Stimulated activated naive B cell treated with anti-CD40 and anti-IgM and Interleukin-4, amounts not matched to agents 10 μg/mL and 1 μg/mL and 100 μg/mL, for 72 hours (primary cell): Measurements from ENCODE around the gene TH.

Experiments
- ATAC-seq, 2 donors: fragments of 150-1000 bp; cut with Tn5 transposase; replicated peaks; 2 replicates each; pipeline ENCODE4 v1.10.0; 2021; ENCODE audit warnings: moderate library complexity in 1 of 2
- DNase-seq: peaks from one replicate; pipeline ENCODE4 v3.0.0; 2021
- H3K27ac Mint-ChIP-seq: one replicate; pipeline ENCODE4 v1.8.0; 2022; ENCODE audit warnings: mild to moderate bottlenecking, mixed read lengths
- H3K27me3 Mint-ChIP-seq, 2 donors: one replicate each; pipeline ENCODE4 v1.8.0; 2022; ENCODE audit warnings: mixed read lengths in 2 of 2
- H3K36me3 Mint-ChIP-seq, 2 donors: one replicate each; pipeline ENCODE4 v1.8.0; 2022; ENCODE audit warnings: mixed read lengths in 2 of 2, mild to moderate bottlenecking in 1 of 2
- H3K4me1 Mint-ChIP-seq, 2 donors: one replicate each; pipeline ENCODE4 v1.8.0; 2022; ENCODE audit warnings: mixed read lengths in 2 of 2, mild to moderate bottlenecking in 1 of 2
- H3K4me3 Mint-ChIP-seq, 2 donors: one replicate each; pipeline ENCODE4 v1.8.0; 2022; ENCODE audit warnings: mild to moderate bottlenecking in 2 of 2, mixed read lengths in 2 of 2, moderate library complexity in 1 of 2
- H3K9me3 Mint-ChIP-seq, 2 donors: one replicate each; pipeline ENCODE4 v1.8.0; 2022; ENCODE audit warnings: mixed read lengths in 2 of 2, mild to moderate bottlenecking in 1 of 2

Gene TH

DNA sequence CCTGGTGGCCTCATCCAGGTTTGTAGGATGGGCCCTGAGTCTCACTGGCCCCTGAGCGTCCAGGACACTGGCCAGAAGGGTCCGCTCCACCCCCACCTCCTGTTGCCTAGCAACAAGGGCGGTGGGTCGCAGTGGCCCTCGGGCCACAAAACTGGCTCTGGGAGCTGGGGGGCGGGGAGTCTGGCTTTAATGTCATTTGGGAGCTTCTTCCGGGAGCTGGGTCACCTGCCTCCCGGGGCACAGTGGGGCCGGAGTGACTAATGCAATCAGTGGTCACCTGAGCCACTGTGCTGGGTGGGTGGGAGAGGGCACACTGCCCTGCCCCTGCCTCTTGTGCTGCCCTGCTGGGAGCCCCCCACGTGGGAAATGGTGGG, 2.6 kb downstream of the TH start:
- Mint-ChIP-seq H3K36me3 (no peaks in the 10 kb centered on the region), H3K4me1 (no peaks in the 10 kb centered on the region), H3K27me3 (peaks cover 15 to 38% of the 10 kb centered on the region in 2 donors), H3K4me3 (no peak overlapping the region), H3K27ac (no peak overlapping the region), H3K9me3 (no peaks in the 10 kb centered on the region)
- ATAC-seq (no peak), DNase-seq (no peak)

DNA sequence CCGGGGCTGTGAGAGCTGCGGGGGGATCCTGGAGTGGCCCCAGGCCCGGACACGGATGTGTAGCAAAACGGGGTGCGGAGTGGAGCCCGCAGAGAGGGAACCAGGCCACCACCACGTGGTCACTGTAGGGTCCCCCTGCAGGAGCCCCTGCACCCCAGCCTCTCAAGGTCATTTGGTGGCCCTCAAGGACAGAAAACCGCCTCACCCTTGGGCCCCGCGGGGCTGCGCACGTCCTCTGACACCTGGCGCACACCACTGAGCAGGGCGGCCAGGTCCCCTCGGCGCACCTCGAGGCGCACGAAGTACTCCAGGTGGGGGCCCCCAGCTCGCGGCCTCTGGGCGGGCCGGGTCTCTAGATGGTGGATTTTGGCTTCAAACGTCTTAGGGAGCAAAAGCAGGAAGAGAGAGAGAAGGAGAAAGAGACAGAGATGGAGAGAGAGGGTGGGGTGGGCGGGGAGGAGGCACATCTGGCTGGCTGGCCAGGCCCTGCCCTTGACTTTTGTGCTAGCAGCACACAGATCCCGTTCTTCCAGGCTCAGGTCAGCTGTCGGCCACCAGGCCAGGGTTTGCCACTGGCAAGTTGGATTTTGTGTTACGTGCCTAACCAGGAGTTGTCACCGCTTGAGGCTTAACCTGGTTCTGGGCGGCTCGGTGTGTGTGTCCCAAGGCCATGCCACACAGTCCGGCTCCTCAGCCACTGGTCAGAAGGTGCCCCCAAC, 3.2 kb downstream of the TH start:
- Mint-ChIP-seq H3K36me3 (no peaks in the 10 kb centered on the region), H3K4me3 (no peak overlapping the region), H3K4me1 (no peaks in the 10 kb centered on the region), H3K9me3 (no peaks in the 10 kb centered on the region), H3K27ac (no peak overlapping the region), H3K27me3 (peaks cover 20 to 44% of the 10 kb centered on the region in 2 donors)
- DNase-seq (no peak), ATAC-seq (no peak)

DNA sequence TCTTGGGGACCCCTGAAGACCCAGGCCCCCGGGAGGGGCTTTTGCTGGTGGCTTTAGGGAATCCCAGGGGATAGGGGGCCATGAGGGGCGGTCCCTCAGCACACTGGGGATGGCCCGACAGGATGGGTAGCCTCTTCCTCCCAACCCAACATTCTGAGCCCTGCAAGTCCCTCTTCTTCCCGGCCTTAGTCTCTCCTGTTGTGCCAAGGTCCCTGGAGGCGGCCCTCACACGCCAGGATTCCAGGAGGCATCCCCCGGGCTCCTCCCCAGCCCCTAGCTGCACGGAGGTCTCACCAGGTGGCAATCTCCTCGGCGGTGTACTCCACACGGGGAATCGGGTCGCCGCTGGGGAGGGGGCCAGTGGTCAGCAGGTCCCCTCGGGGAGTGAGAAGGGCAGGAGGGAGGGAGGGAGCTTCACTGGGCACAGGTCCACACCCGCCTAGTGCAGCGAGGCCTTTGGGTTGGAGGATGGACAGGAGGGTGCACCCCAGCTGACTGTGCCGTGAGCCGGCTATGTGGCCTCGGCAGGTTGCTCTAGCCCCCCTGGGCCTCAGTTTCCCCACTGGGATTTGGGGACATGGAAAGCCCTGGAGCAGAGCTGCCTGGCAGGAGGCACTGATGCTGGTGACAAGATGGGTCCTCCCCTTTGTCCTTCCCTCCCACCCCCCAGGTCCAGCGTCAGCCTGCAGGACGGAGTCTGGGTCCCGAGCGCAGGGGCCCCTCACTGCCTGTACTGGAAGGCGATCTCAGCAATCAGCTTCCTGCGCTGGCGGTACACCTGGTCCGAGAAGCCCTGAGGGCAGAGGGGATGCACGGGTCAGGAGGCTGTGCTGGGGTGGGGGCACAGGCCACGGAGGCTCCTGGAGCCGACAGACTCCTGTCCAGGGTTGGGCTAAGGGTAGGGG, 4.2 kb downstream of the TH start:
- no peak overlapping the region for H3K4me3 Mint-ChIP-seq
- no peaks in the 10 kb centered on the region for H3K4me1 Mint-ChIP-seq
- H3K36me3 Mint-ChIP-seq: no peaks in the 10 kb centered on the region
- H3K27me3 Mint-ChIP-seq: peaks cover 27 to 52% of the 10 kb centered on the region in 2 donors
- H3K9me3 Mint-ChIP-seq: no peaks in the 10 kb centered on the region
- no peak for DNase-seq
- H3K27ac Mint-ChIP-seq: no peak overlapping the region
- no peak for ATAC-seq

DNA sequence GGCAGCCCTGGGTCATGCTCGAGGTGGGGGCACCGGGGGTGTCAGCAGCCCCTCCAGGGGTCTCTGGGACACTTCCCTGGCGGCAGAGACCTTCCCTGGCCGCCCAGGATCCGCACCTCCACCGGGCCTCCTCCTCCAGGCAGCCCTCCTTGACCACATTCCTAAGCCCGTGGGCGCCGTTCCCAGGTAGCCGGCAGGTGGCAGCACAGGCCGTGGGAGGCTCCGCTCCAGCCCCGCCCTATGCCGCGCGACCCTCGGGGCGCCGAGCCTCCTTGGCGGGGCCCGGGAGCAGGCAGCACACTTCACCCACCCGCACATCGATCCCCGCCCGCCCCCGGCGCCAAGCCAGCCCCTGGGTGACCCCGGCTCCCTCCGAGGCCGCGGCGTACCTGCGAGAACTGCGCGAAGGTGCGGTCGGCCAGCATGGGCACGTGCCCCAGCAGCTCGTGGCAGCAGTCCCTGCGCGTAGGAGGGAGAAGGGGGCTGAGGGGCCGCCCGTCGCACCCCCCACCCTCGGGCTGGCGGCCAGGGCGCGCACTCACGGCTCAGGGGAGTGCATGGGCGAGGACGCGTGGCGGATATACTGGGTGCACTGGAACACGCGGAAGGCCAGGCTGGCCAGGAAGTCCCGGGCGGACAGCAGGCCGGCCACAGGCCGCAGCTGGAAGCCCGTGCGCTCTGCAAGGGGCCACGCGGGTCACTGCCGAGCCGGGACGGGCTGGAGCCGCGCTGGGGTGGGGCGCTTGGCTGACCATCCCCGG, 5.3 kb downstream of the TH start:
- DNase-seq: no peak
- H3K27me3 Mint-ChIP-seq: peaks cover 26 to 50% of the 10 kb centered on the region in 2 donors

DNA sequence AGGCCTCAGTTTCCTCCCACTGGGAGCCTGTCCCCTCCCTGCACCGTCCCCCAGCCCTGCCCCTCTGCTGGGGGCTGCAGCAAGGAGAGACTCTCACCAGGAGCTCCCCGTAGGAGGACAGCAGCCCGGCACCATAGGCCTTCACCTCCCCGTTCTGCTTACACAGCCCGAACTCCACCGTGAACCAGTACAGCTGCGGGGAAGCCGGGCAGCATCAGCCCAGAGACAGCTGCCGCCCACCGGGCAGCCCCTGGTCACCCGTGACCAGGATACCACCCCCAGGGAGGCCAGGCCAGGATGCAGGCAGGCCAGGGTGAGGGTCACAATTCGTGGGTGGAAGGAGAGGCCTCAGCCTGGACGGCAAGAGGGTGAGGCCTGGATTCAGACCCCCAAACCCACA, 6.0 kb downstream of the TH start:
- no peaks in the 10 kb centered on the region for H3K4me1 Mint-ChIP-seq
- H3K27ac Mint-ChIP-seq: no peak overlapping the region
- peaks cover 26 to 51% of the 10 kb centered on the region in 2 donors for H3K27me3 Mint-ChIP-seq
- no peaks in the 10 kb centered on the region for H3K36me3 Mint-ChIP-seq
- ATAC-seq: no peak
- H3K9me3 Mint-ChIP-seq: no peaks in the 10 kb centered on the region
- DNase-seq: no peak
- H3K4me3 Mint-ChIP-seq: no peak overlapping the region

More for the DNA sequence above, 5.3 kb downstream of the TH start:
- H3K4me3 Mint-ChIP-seq: no peak overlapping the region
- no peaks in the 10 kb centered on the region for H3K9me3 Mint-ChIP-seq
- peak; percentile 76 to 79 for ATAC-seq
- H3K4me1 Mint-ChIP-seq: no peaks in the 10 kb centered on the region
- H3K27ac Mint-ChIP-seq: no peak overlapping the region
- no peaks in the 10 kb centered on the region for H3K36me3 Mint-ChIP-seq

DNA sequence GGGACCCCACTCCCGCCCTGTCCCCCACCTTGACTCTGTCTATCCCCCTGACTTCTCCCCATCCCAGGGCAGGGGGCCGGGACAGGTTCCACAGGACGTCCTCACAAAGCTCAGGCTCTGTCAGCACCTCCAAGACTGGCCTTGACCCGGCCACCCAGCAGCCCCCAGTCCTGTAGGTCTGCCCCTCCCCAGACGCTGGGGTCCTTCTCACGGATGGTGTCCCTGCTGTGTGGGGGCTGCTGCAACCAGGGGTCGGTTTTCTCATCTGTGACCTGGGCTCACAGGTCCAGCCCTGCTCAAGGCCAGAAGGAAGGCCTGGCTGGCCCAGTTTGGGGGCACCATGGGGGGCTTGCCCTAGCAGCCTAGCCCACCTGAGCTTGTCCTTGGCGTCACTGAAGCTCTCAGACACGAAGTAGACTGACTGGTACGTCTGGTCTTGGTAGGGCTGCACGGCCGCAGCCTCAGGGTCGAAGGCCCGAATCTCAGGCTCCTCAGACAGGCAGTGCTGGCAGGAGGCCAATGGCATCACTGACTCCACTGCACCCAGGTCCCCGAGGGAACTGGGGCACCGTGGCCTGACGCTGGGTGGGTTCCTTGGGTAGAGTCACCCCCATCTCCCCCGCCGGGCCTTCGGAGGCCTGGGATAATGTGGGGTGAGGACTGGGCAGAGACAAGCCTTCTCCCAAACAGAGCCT, 6.6 kb downstream of the TH start:
- no peaks in the 10 kb centered on the region for H3K9me3 Mint-ChIP-seq
- no peaks in the 10 kb centered on the region for H3K36me3 Mint-ChIP-seq
- H3K27ac Mint-ChIP-seq: peak overlapping the region; percentile 42
- no peaks in the 10 kb centered on the region for H3K4me1 Mint-ChIP-seq
- ATAC-seq (no peak), DNase-seq (no peak)
- no peak overlapping the region for H3K4me3 Mint-ChIP-seq
- peaks cover 26 to 57% of the 10 kb centered on the region in 2 donors for H3K27me3 Mint-ChIP-seq

DNA sequence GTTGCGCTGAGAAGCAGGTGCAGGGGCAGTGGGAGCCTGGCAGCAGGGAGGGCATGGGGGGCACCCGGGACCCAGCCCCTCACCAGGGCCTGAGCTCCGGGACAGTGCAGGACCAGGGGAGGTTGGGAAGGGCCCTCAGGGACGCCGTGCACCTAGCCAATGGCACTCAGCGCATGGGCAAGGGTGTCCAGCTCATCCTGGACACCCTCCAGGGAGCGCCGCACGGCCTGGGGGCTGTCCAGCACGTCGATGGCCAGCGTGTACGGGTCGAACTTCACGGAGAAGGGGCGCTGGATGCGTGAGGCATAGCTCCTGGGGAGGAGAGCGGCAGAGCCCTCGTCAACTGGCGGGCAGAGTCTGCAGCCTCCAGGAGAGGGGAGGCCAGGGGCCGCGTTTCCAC, 7.5 kb downstream of the TH start:
- H3K27me3 Mint-ChIP-seq: peaks cover 26 to 62% of the 10 kb centered on the region in 2 donors
- no peaks in the 10 kb centered on the region for H3K36me3 Mint-ChIP-seq
- no peaks in the 10 kb centered on the region for H3K4me1 Mint-ChIP-seq
- ATAC-seq (no peak), DNase-seq (no peak)
- no peak overlapping the region for H3K27ac Mint-ChIP-seq
- no peak overlapping the region for H3K4me3 Mint-ChIP-seq
- H3K9me3 Mint-ChIP-seq: no peaks in the 10 kb centered on the region

DNA sequence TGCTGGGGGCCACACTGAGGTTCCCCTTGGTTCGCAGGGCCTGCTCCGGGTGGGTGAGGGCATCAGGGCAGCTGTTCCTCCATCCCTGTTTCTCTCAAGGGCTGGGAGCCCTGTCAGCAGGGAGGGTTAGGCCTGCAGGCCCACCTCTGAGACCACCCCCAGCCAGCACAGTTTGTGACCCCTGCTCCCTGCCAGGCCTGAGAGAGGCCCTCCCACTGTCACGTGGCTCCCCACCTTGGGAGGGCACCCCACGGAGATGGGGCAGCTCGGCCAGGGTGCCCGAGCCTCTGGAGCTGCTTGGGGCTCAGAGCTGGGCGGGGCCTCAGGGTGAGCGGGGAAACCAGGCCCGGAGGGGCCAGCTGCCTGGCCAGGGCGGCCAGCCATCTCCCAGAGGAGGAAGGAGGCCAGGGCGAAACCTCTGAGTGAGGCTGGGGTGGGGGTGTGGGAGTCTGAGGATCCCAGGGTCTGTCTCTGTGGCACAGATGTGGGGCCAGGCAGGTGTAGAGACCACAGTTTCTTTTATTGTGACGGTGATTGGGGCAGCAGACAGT, 8.1 kb downstream of the TH start:
- ATAC-seq (no peak), DNase-seq (no peak)
- Mint-ChIP-seq H3K4me3 (no peak overlapping the region), H3K36me3 (no peaks in the 10 kb centered on the region), H3K27ac (no peak overlapping the region), H3K27me3 (peaks cover 26 to 60% of the 10 kb centered on the region in 2 donors), H3K4me1 (no peaks in the 10 kb centered on the region), H3K9me3 (no peaks in the 10 kb centered on the region)

DNA sequence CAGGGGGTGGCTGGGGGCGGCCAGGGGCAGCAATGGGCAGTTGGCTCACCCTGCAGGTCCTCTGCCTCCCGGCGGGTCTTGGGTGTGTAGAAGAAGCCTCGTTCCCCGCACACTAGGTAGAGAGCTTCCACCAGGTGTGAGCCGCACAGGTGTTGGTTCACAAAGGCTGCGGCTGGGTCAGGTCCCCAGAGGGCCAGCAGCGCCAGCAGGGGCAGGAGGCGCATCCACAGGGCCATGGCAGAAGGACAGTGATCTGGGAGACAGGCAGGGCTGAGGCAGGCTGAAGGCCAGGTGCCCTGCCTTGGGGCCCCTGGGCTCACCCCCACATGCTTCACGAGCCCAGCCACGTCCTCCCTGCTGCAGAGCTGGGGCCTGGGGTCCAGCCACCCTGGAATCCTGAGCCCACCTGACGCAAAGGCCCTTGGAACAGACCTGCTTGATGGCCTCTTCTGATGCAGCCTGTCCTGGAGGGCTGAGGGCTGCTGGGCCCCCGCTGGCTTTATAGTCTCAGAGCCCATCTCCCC, 10.8 kb downstream of the TH start, which contains the start of gene INS:
Gene INS, minus strand, starts transcription at position 474 of the 524 bp plus-strand sequence. Its CDS starts 238 bp downstream, at position 236.
- no peaks in the 10 kb centered on the region for H3K4me1 Mint-ChIP-seq
- H3K27me3 Mint-ChIP-seq: peaks cover 22 to 47% of the 10 kb centered on the region in 2 donors
- ATAC-seq (no peak), DNase-seq (no peak)
- no peaks in the 10 kb centered on the region for H3K36me3 Mint-ChIP-seq
- no peak within 1 kb of the TSS for H3K27ac Mint-ChIP-seq
- H3K9me3 Mint-ChIP-seq: no peaks in the 10 kb centered on the region
- no peak within 1 kb of the TSS for H3K4me3 Mint-ChIP-seq

DNA sequence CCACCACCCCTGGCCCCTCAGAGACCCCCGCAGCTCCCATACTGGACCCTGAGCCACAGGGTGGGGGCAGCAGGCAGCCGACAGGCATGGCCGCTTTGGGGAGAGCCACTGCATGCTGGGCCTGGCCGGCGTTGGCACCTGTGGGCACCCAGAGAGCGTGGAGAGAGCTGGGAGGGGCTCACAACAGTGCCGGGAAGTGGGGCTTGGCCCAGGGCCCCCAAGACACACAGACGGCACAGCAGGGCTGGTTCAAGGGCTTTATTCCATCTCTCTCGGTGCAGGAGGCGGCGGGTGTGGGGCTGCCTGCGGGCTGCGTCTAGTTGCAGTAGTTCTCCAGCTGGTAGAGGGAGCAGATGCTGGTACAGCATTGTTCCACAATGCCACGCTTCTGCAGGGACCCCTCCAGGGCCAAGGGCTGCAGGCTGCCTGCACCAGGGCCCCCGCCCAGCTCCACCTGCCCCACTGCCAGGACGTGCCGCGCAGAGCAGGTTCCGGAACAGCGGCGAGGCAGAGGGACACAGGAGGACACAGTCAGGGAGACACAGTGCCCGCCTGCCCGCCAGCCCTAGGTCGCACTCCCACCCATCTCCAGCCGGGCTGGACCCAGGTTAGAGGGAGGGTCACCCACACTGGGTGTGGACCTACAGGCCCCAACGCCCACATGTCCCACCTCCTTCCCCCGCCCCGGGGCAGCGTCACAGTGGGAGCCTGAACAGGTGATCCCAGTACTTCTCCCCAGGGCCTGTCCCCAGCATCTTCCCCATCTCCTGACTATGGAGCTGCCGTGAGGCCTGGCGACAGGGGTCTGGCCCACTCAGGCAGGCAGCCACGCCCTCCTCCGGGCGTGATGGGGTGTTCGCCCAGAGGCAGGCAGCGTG, 11.8 kb downstream of the TH start:
- no peak for ATAC-seq
- Mint-ChIP-seq H3K36me3 (no peaks in the 10 kb centered on the region), H3K27me3 (peaks cover 22 to 44% of the 10 kb centered on the region in 2 donors), H3K4me1 (no peaks in the 10 kb centered on the region), H3K27ac (no peak overlapping the region), H3K4me3 (no peak overlapping the region), H3K9me3 (no peaks in the 10 kb centered on the region)
- no peak for DNase-seq

DNA sequence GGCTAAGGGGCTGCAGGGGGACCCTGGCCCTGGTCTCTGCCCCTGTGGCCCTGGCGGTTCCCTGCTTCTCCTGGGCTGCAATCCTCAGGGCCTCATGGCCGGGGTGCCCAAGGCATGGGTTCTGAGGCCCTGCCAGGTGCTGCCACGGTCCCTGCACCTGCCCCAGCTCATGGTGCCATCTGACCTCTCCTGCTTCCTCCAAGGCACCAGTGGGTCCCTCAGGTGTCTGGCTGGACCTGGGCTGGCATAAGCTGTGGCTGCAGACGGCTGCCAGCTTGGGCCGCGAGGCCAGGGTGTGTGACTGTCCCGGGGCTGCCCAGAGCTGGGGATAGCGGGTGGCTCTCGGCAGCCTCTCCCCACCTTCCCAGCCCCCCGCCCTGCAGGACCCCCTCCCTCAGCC, 12.6 kb downstream of the TH start:
- DNase-seq: no peak
- no peaks in the 10 kb centered on the region for H3K9me3 Mint-ChIP-seq
- H3K4me3 Mint-ChIP-seq: no peak overlapping the region
- no peak overlapping the region for H3K27ac Mint-ChIP-seq
- H3K27me3 Mint-ChIP-seq: peaks cover 19 to 50% of the 10 kb centered on the region in 2 donors
- no peaks in the 10 kb centered on the region for H3K36me3 Mint-ChIP-seq
- H3K4me1 Mint-ChIP-seq: no peaks in the 10 kb centered on the region
- no peak for ATAC-seq

DNA sequence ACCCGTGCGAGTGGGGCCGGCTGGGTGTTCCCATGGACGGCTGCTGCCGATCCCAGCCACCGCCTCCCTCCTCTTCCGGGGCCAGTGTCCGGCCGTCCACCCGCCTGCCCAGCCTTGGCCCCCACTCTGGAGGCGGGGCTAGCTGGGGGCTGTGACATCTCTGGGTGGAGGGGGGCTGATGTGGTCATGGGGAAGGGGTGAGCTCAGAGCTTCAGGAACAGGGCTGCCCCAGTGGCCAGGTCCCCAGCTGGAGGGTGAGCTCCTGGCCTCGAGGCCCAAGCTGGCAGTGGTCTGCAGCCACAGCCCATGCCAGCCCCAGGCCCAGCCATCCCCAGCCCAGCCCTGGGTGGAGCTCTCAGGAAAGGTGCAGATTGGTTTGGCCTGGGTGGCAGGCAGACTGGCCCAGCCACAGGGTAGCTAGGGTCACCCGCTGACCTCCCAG, 13.3 kb downstream of the TH start:
- Mint-ChIP-seq H3K4me1 (no peaks in the 10 kb centered on the region), H3K36me3 (no peaks in the 10 kb centered on the region), H3K9me3 (no peaks in the 10 kb centered on the region), H3K4me3 (no peak overlapping the region), H3K27ac (no peak overlapping the region), H3K27me3 (peaks cover 15 to 50% of the 10 kb centered on the region in 2 donors)
- DNase-seq: no peak
- ATAC-seq: no peak
